ENCODE results near the gene TMEM232.
"Not testable (repeated sequence)": the region's sequence is repeated elsewhere in the genome, so short reads cannot be mapped to it uniquely, and the experiment has no call there.

TMEM232 gene

DNA sequence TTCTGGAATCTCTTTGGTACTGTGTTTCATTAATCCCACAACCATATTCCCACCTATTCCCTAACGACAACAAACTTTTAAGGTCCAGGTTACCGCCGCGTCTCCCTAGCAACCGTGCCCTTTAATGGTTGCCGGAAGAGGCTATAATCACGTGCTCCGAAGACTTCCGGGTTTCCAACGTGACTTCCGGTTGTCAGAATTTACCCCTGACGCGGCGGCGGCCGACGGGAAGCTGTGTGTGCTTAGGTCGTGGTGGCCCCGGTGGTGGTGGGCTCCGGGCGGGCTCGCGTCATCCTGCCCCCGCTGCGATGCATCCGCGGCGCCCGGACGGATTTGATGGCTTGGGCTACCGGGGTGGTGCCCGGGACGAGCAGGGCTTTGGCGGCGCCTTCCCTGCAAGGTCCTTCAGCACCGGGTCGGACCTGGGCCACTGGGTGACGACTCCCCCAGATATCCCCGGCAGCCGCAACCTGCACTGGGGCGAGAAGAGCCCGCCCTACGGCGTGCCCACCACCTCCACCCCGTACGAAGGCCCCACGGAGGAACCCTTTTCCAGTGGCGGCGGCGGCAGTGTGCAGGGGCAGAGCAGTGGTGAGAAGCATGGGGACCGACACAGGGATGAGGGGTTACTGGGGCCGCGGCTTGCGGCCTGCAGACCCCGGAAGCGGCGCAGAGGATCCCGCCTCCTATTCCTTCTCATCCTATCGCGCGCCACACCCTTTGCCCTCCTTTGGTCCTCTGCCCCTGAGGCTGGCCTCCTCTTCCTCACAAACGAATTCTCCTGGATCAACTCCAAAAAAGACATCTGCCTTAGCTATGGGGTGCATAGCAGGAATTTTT is 12.6 kb upstream of the TMEM232 start, which contains the start of gene SLC25A46:
Gene SLC25A46, plus strand, starts transcription at position 196 of the 840 bp plus-strand sequence. Its CDS starts 113 bp downstream, at position 309.
- H3K27ac ChIP-seq (ENCODE audit: low read length) = peak within 1 kb of the TSS; percentile 79
- H3K9me3 ChIP-seq (ENCODE audit: control insufficient read depth in 1 of 2, low read length in 2 of 2) = no peaks in the 10 kb centered on the region
- peak within 1 kb of the TSS; percentile 95 to 99 for H3K4me3 ChIP-seq (ENCODE audit: low read depth in 1 of 2, low read length in 2 of 2)
- no peaks in the 10 kb centered on the region for H3K27me3 ChIP-seq (ENCODE audit: low read depth, low read length)
- no peaks in the 10 kb centered on the region for H3K36me3 ChIP-seq (ENCODE audit: control insufficient read depth in 1 of 2, insufficient read depth in 2 of 2, low read length in 2 of 2)
- H3K4me1 ChIP-seq (ENCODE audit: control insufficient read depth in 1 of 2, insufficient read depth in 2 of 2, low read length in 2 of 2) = peaks cover 0 to 18% of the 10 kb centered on the region in 2 donors

DNA sequence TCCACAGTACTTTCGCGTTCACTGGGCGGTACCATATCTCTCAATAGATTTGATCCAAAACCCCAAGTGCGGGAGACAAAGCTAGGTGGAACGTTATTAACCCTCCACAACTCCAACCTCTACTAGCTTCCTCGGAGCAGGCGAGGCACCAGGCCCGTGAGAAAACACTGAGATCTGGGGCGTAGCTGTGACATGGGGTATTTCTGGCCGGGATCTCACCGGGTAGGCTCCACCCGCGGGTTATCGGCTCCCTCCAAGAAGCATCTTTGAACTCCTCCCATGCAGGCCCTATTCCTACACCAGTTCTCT is 12.0 kb upstream of the TMEM232 start:
- H3K4me1 ChIP-seq (ENCODE audit: control insufficient read depth in 1 of 2, insufficient read depth in 2 of 2, low read length in 2 of 2) = peaks cover 0 to 18% of the 10 kb centered on the region in 2 donors
- H3K9me3 ChIP-seq (ENCODE audit: control insufficient read depth in 1 of 2, low read length in 2 of 2) = no peaks in the 10 kb centered on the region
- peak overlapping the region; percentile 95 to 99 for H3K4me3 ChIP-seq (ENCODE audit: low read depth in 1 of 2, low read length in 2 of 2)
- H3K27ac ChIP-seq (ENCODE audit: low read length) = peak overlapping the region; percentile 67
- H3K27me3 ChIP-seq (ENCODE audit: low read depth, low read length) = no peaks in the 10 kb centered on the region
- no peaks in the 10 kb centered on the region for H3K36me3 ChIP-seq (ENCODE audit: control insufficient read depth in 1 of 2, insufficient read depth in 2 of 2, low read length in 2 of 2)

DNA sequence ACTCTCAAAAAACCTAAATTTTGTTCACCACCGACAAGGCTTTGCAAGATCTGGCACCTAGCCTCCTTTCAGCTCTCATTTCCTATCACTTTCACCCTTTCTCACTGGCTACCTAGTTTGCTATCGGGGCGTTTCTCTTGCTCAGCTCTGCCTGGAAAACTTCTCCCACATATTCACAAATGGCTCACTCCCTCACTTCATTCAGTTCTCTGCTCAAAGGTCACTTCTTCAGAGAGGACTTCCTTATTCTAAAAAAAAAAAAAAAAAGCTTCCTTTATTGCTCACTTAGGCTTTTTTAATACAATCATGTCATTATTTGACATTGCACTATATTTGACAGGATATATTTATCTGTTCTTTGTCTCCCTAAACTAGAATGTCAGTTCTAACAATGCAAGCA is 10.3 kb upstream of the TMEM232 start:
- H3K9me3 ChIP-seq (ENCODE audit: control insufficient read depth in 1 of 2, low read length in 2 of 2) = no peaks in the 10 kb centered on the region
- H3K27me3 ChIP-seq (ENCODE audit: low read depth, low read length) = no peaks in the 10 kb centered on the region
- H3K27ac ChIP-seq (ENCODE audit: low read length) = no peak overlapping the region
- H3K4me3 ChIP-seq (ENCODE audit: low read depth in 1 of 2, low read length in 2 of 2) = no peak overlapping the region
- H3K36me3 ChIP-seq (ENCODE audit: control insufficient read depth in 1 of 2, insufficient read depth in 2 of 2, low read length in 2 of 2) = no peaks in the 10 kb centered on the region
- H3K4me1 ChIP-seq (ENCODE audit: control insufficient read depth in 1 of 2, insufficient read depth in 2 of 2, low read length in 2 of 2) = peaks cover 0 to 18% of the 10 kb centered on the region in 2 donors

DNA sequence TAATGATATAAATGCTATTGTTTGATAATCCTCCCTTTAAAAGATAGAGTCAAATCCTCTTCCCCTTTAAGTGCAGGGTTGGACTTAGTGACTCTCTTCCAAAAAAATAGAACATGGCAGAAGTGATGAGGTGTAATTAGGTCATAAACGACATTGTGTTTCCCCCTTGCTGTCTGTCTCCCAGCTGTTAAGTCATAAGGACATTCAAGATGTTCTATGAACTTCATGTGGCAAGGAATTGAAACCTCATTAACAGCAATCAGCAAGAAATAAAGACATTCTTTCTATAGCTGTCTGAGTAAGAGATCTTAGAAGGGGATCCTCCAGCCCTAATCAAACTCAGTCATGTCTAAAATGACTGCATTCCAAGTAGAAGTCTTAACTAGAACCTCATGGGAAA is 9.1 kb upstream of the TMEM232 start:
- Histone ChIP-seq H3K9me3 (ENCODE audit: control insufficient read depth in 1 of 2, low read length in 2 of 2) (no peaks in the 10 kb centered on the region), H3K4me3 (ENCODE audit: low read depth in 1 of 2, low read length in 2 of 2) (no peak overlapping the region), H3K4me1 (ENCODE audit: control insufficient read depth in 1 of 2, insufficient read depth in 2 of 2, low read length in 2 of 2) (peaks cover 0 to 13% of the 10 kb centered on the region in 2 donors), H3K27ac (ENCODE audit: low read length) (no peak overlapping the region), H3K36me3 (ENCODE audit: control insufficient read depth in 1 of 2, insufficient read depth in 2 of 2, low read length in 2 of 2) (no peaks in the 10 kb centered on the region), H3K27me3 (ENCODE audit: low read depth, low read length) (no peaks in the 10 kb centered on the region)

DNA sequence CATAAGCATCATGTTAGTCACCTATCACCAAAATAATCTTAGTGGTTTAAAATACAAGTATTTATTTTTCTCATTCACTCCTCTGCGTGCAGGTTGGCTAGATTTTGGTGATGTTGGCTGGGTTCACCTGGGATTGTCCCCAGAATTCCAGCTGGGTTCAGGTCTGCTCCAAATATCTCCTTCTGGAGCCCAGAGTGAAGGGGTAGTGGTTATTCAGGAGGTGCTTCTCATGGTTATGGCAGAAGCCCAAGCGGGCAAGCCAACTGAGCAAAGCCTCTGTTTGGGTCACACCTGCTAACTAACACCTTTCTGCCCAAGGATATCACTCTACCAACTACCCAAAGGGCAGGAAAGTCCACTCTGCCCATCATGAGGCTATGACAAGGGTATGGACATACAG is 7.6 kb upstream of the TMEM232 start:
- Histone ChIP-seq H3K27ac (ENCODE audit: low read length) (no peak overlapping the region), H3K4me1 (ENCODE audit: control insufficient read depth in 1 of 2, insufficient read depth in 2 of 2, low read length in 2 of 2) (no peaks in the 10 kb centered on the region), H3K36me3 (ENCODE audit: control insufficient read depth in 1 of 2, insufficient read depth in 2 of 2, low read length in 2 of 2) (no peaks in the 10 kb centered on the region), H3K9me3 (ENCODE audit: control insufficient read depth in 1 of 2, low read length in 2 of 2) (no peaks in the 10 kb centered on the region), H3K27me3 (ENCODE audit: low read depth, low read length) (no peaks in the 10 kb centered on the region), H3K4me3 (ENCODE audit: low read depth in 1 of 2, low read length in 2 of 2) (no peak overlapping the region)

DNA sequence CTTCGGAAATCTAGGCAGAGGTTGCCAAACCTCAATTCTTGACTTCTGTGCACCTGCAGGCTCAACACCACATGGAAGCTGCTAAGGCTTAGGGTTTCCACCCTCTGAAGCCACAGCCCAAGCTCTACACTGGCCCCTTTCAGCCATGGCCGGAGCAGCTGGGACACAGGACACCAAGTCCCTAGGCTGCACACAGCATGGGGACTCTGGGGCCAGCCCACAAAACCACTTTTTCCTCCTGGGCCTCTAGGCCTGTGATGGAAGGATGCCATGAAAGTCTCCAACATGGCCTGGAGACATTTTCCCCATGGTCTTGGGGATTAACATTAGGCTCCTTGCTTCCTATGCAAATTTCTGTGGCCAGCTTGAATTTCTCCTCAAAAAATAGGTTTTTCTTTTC is 5.0 kb upstream of the TMEM232 start:
- not testable (repeated sequence) for H3K27ac ChIP-seq (ENCODE audit: low read length); H3K36me3 ChIP-seq (ENCODE audit: control insufficient read depth in 1 of 2, insufficient read depth in 2 of 2, low read length in 2 of 2)

DNA sequence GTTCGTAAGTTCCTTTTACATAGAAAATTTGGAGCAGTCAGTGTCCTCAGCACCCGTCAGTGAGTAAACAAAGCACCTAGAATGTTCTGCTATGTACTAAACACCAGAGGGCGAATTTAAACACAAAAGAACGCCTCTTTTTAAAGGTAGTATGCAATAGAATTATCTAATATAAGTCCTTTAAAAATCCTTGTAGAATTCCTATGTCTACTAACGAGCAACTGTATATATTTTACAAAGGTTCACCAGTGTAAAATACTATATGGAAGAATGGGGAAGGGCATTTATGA is 499 bp upstream of the TMEM232 start:
- no peaks in the 10 kb centered on the region for H3K36me3 ChIP-seq (ENCODE audit: control insufficient read depth in 1 of 2, insufficient read depth in 2 of 2, low read length in 2 of 2)
- H3K4me1 ChIP-seq (ENCODE audit: control insufficient read depth in 1 of 2, insufficient read depth in 2 of 2, low read length in 2 of 2) = no peaks in the 10 kb centered on the region
- H3K27me3 ChIP-seq (ENCODE audit: low read depth, low read length) = no peaks in the 10 kb centered on the region
- H3K9me3 ChIP-seq (ENCODE audit: control insufficient read depth in 1 of 2, low read length in 2 of 2) = no peaks in the 10 kb centered on the region
- no peak overlapping the region for H3K27ac ChIP-seq (ENCODE audit: low read length)
- peak overlapping the region; percentile 72 to 84 for H3K4me3 ChIP-seq (ENCODE audit: low read depth in 1 of 2, low read length in 2 of 2)

More for the DNA sequence above, 5.0 kb upstream of the TMEM232 start:
- not testable (repeated sequence) for H3K9me3 ChIP-seq (ENCODE audit: control insufficient read depth in 1 of 2, low read length in 2 of 2); H3K4me3 ChIP-seq (ENCODE audit: low read depth in 1 of 2, low read length in 2 of 2); H3K27me3 ChIP-seq (ENCODE audit: low read depth, low read length); H3K4me1 ChIP-seq (ENCODE audit: control insufficient read depth in 1 of 2, insufficient read depth in 2 of 2, low read length in 2 of 2)

DNA sequence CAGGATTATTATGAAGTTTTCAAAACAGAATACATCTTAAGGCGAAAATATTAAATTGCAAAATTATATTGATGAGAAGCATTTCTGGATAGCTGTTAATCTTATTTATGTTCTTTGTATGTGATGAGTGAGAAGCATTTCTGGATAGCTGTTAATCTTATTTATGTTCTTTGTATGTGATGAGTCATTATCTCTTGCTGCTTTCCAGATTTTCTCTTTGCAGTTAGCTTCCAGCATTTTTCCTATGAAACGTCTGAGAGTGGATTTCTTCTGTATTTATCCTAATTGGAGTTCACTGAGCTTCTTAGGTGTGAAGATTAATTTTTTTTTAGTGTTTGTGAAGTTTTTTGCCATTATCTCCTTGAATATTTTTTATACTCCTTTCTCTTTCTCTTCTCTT is 8.2 kb downstream of the TMEM232 start:
- H3K27me3 ChIP-seq (ENCODE audit: low read depth, low read length) = no peaks in the 10 kb centered on the region
- no peaks in the 10 kb centered on the region for H3K36me3 ChIP-seq (ENCODE audit: control insufficient read depth in 1 of 2, insufficient read depth in 2 of 2, low read length in 2 of 2)
- no peak overlapping the region for H3K4me3 ChIP-seq (ENCODE audit: low read depth in 1 of 2, low read length in 2 of 2)
- no peak overlapping the region for H3K27ac ChIP-seq (ENCODE audit: low read length)
- H3K9me3 ChIP-seq (ENCODE audit: control insufficient read depth in 1 of 2, low read length in 2 of 2) = no peaks in the 10 kb centered on the region
- H3K4me1 ChIP-seq (ENCODE audit: control insufficient read depth in 1 of 2, insufficient read depth in 2 of 2, low read length in 2 of 2) = no peaks in the 10 kb centered on the region

DNA sequence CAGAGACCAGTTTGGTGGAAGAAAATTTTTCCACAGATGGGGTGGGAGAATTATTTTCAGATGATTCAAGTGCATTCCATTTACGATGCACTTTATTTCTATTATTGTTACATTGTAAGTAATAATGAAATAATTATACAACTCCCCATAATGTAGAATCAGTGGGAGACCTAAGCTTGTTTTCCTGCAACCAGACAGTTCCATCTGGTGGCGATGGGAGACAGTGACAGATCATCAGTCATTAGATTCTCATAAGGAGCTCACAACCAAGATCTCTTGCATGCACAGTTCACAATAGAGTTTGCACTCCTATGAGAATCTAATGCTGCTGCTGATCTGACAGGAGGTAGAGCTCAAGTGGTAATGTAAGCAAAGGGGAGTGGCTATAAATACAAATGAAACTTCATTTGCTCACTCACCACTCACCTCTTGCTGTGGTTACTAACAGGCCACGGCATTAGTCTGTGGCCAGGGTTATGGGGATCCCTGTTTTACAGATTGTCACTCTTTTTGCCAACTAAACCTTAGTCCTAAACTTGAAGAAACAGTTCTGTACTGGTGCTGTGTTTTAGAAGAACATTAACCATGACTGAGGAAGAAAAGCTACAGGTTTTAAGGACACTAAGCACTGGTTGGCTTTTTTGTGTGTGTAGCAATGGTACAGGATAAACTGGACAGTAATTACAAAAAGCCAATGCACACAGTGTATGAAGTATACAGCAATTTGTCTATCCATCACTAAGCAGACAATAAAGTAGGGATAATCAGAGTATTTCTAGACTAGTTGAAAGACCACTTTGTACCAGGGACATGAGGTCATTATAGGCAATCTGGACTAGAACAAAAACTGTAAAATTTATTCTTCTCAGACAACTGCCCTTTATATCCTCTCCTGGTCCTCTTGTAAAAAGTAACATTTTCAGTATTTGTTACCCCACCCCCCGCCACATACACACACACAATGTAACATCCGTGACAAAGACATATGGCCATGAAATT is 9.9 kb downstream of the TMEM232 start:
- Histone ChIP-seq H3K4me1 (ENCODE audit: control insufficient read depth in 1 of 2, insufficient read depth in 2 of 2, low read length in 2 of 2) (no peaks in the 10 kb centered on the region), H3K4me3 (ENCODE audit: low read depth in 1 of 2, low read length in 2 of 2) (no peak overlapping the region), H3K27me3 (ENCODE audit: low read depth, low read length) (no peaks in the 10 kb centered on the region), H3K9me3 (ENCODE audit: control insufficient read depth in 1 of 2, low read length in 2 of 2) (no peaks in the 10 kb centered on the region), H3K36me3 (ENCODE audit: control insufficient read depth in 1 of 2, insufficient read depth in 2 of 2, low read length in 2 of 2) (no peaks in the 10 kb centered on the region), H3K27ac (ENCODE audit: low read length) (no peak overlapping the region)

DNA sequence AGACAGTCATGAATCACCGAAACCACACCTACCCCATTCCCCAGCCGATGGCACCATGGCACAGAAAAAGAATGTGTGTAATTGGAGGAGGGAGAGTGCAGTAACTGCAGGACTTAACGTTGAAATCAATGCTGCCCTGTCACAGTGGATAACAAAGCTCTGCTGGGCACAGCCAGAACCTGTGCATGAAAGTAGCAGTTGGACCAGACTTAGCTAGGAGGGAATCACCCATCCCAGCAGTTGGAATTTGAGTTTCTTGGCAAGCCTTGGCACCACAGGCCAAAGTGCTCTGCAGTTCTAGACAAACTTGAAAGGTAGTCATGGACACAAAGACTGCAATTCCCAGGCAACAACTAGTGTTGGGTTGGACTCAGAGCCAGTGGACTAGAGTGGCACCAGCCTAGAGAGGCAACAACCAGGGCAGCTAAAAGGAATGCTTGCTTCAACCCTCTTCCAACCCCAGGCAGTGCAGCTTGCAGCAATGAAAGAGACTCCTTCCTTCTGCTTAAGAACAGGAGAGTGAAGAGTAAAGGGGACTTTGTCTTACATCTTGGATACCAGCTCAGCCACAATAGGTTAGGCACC is 19.1 kb downstream of the TMEM232 start:
- Histone ChIP-seq H3K9me3 (ENCODE audit: control insufficient read depth in 1 of 2, low read length in 2 of 2) (no peaks in the 10 kb centered on the region), H3K27ac (ENCODE audit: low read length) (no peak overlapping the region), H3K4me1 (ENCODE audit: control insufficient read depth in 1 of 2, insufficient read depth in 2 of 2, low read length in 2 of 2) (no peaks in the 10 kb centered on the region), H3K36me3 (ENCODE audit: control insufficient read depth in 1 of 2, insufficient read depth in 2 of 2, low read length in 2 of 2) (no peaks in the 10 kb centered on the region), H3K27me3 (ENCODE audit: low read depth, low read length) (no peaks in the 10 kb centered on the region), H3K4me3 (ENCODE audit: low read depth in 1 of 2, low read length in 2 of 2) (no peak overlapping the region)

DNA sequence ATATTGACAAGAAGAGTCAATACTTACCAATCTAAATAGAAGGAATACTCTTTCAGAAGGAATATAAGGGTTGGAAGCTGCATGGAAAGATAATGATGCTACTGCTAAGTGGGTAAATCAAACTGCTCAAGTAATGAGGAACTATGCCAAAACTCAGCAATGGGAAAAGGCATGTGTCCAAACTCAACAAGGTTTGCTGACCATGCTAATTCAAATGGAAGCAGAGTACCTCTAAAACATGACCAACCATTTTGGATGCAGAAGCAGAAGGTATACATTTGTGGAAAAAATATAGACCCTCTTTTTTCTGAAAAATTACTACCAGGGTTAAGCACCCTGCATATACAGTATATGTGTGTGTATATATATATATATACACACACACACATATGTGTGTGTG is 21.1 kb downstream of the TMEM232 start:
- H3K4me1 ChIP-seq (ENCODE audit: control insufficient read depth in 1 of 2, insufficient read depth in 2 of 2, low read length in 2 of 2) = no peaks in the 10 kb centered on the region
- H3K27me3 ChIP-seq (ENCODE audit: low read depth, low read length) = no peaks in the 10 kb centered on the region
- H3K4me3 ChIP-seq (ENCODE audit: low read depth in 1 of 2, low read length in 2 of 2) = no peak overlapping the region
- H3K9me3 ChIP-seq (ENCODE audit: control insufficient read depth in 1 of 2, low read length in 2 of 2) = no peaks in the 10 kb centered on the region
- no peaks in the 10 kb centered on the region for H3K36me3 ChIP-seq (ENCODE audit: control insufficient read depth in 1 of 2, insufficient read depth in 2 of 2, low read length in 2 of 2)
- H3K27ac ChIP-seq (ENCODE audit: low read length) = no peak overlapping the region
